ENCODE results near the gene AMOTL1.

DNA sequence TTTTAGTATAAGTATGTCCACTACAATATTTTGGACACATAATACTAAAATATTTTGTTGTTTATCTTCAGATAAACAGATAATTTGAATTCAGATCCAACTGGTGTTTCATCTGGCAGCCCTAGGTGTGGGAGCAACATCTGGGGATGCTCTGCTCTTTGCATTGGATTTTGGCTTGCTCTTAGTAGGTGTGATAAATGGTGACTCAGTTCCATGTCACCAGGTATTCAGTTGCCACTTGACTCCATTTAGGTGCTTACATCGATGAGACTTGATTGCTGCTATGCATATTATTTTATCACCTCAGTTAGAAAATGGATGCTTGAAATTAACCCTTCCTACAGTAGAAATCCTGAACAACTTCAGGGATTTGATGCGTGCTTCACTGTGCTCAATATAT is 13.3 kb upstream of the AMOTL1 start:
- TF ChIP-seq, protein P1, sequence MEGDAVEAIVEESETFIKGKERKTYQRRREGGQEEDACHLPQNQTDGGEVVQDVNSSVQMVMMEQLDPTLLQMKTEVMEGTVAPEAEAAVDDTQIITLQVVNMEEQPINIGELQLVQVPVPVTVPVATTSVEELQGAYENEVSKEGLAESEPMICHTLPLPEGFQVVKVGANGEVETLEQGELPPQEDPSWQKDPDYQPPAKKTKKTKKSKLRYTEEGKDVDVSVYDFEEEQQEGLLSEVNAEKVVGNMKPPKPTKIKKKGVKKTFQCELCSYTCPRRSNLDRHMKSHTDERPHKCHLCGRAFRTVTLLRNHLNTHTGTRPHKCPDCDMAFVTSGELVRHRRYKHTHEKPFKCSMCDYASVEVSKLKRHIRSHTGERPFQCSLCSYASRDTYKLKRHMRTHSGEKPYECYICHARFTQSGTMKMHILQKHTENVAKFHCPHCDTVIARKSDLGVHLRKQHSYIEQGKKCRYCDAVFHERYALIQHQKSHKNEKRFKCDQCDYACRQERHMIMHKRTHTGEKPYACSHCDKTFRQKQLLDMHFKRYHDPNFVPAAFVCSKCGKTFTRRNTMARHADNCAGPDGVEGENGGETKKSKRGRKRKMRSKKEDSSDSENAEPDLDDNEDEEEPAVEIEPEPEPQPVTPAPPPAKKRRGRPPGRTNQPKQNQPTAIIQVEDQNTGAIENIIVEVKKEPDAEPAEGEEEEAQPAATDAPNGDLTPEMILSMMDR (IDR thresholded peaks at IDR 0.05) = no peak
- TF ChIP-seq EZH2phosphoT487 (IDR thresholded peaks at IDR 0.05) = no peak
- no peak for TF ChIP-seq EZH2 (IDR thresholded peaks at IDR 0.05)
